Esophagus squamous epithelium (tissue), 4 donors: ENCODE data around the gene WLS.

Source experiments
- CTCF ChIP-seq, 6 experiments: fragments of 450-650 bp in 4 of 6; fragments of 200-600 bp in 2 of 6; sonication (generic) in 2 of 6; IDR thresholded peaks; one replicate each; pipeline ENCODE4 v1.5.1; 2016 to 2019; ENCODE audit warnings: antibody characterized with exemption in 6 of 6, mild to moderate bottlenecking in 4 of 6, moderate library complexity in 4 of 6
- POLR2A ChIP-seq, 4 donors: fragments of 450-650 bp; IDR thresholded peaks; one replicate each; pipeline ENCODE4 v1.6.1; 2017; ENCODE audit warnings: antibody characterized with exemption in 4 of 4, mild to moderate bottlenecking in 4 of 4, moderate library complexity in 3 of 4

- no peak for TF ChIP-seq CTCF (IDR thresholded peaks at IDR 0.05)
- no peak for TF ChIP-seq POLR2A (IDR thresholded peaks at IDR 0.05)
These were observed 10.3 kb downstream of the WLS start for GRCh38 chr1:68221980-68222373.
